Keratinocyte (primary cell): ENCODE measurements around the gene SLFN5. TPM values are rescaled to one million over a fixed set of nuclear protein-coding genes. Genes with fewer than 3 reads are reported as not detected.
"Not testable (repeated sequence)": the region's sequence is repeated elsewhere in the genome, so short reads cannot be mapped to it uniquely, and the experiment has no call there.

Source experiments
- DNase-seq: peaks from one replicate; pipeline ENCODE4 v3.0.0-alpha.2; 2011; ENCODE audit warnings: low read depth, missing footprints, low spot score
- FAIRE-seq: peaks from 2 replicates; lab custom pipeline; 2011; peaks lifted over from hg19 to GRCh38; lab: Jason Lieb, UNC
- H2AFZ ChIP-seq: 2 replicates; pipeline ENCODE4 v1.6.0; 2012; ENCODE audit warnings: low read length, control low read depth, inconsistent platforms; ENCODE audit not compliant: control insufficient read depth
- H3K27ac ChIP-seq: 2 replicates; pipeline ENCODE4 v1.5.1; 2011; ENCODE audit warnings: low read length; ENCODE audit not compliant: control insufficient read depth, insufficient read depth
- H3K27me3 ChIP-seq: 3 replicates; pipeline ENCODE4 v1.6.0; 2011; ENCODE audit warnings: low read length; ENCODE audit not compliant: control insufficient read depth, insufficient read depth; ENCODE audit errors: extremely low read depth
- H3K36me3 ChIP-seq, 2 experiments: 2 replicates in 1 of 2; 3 replicates in 1 of 2; pipeline ENCODE4 v1.5.1; 2011; ENCODE audit warnings: low read length in 2 of 2, mild to moderate bottlenecking in 1 of 2; ENCODE audit not compliant: control insufficient read depth in 2 of 2, insufficient read depth in 2 of 2; ENCODE audit errors: extremely low read depth in 1 of 2
- H3K4me1 ChIP-seq: 3 replicates; pipeline ENCODE4 v1.5.1; 2011; ENCODE audit warnings: low read length; ENCODE audit not compliant: control insufficient read depth, insufficient read depth; ENCODE audit errors: extremely low read depth
- H3K4me2 ChIP-seq: 3 replicates; pipeline ENCODE4 v1.6.0; 2011; ENCODE audit warnings: low read depth, low read length; ENCODE audit not compliant: control insufficient read depth, insufficient read depth; ENCODE audit errors: extremely low read depth
- H3K4me3 ChIP-seq, 3 experiments: fragments of 200-600 bp in 1 of 3; sonication (generic) in 1 of 3; 2 replicates in 2 of 3; 3 replicates in 1 of 3; pipeline ENCODE4 v1.5.1; 2011 to 2016; ENCODE audit warnings: low read length in 3 of 3, mild to moderate bottlenecking in 3 of 3, control low read depth in 2 of 3, inconsistent platforms in 1 of 3, low read depth in 1 of 3, mixed read lengths in 1 of 3, mixed run types in 1 of 3, moderate library complexity in 1 of 3; ENCODE audit not compliant: control insufficient read depth in 2 of 3, insufficient read depth in 2 of 3; ENCODE audit errors: extremely low read depth in 1 of 3
- H3K79me2 ChIP-seq: 2 replicates; pipeline ENCODE4 v1.6.0; 2012; ENCODE audit warnings: low read length; ENCODE audit not compliant: control insufficient read depth, insufficient read depth
- H3K9ac ChIP-seq: 3 replicates; pipeline ENCODE4 v1.6.0; 2011; ENCODE audit warnings: low read length; ENCODE audit not compliant: control insufficient read depth, insufficient read depth; ENCODE audit errors: extremely low read depth
- H3K9me1 ChIP-seq: 3 replicates; pipeline ENCODE4 v1.6.0; 2011; ENCODE audit warnings: low read length; ENCODE audit not compliant: control insufficient read depth, insufficient read depth; ENCODE audit errors: extremely low read depth
- H3K9me3 ChIP-seq: 2 replicates; pipeline ENCODE4 v1.5.1; 2012; ENCODE audit warnings: low read depth, low read length; ENCODE audit not compliant: control insufficient read depth
- H4K20me1 ChIP-seq: 3 replicates; pipeline ENCODE4 v1.6.0; 2011; ENCODE audit warnings: low read length; ENCODE audit not compliant: control insufficient read depth, insufficient read depth; ENCODE audit errors: extremely low read depth
- CTCF ChIP-seq, 3 experiments: IDR thresholded peaks in 1 of 3; conservative IDR thresholded peaks in 1 of 3; optimal IDR thresholded peaks in 1 of 3; 2 replicates in 2 of 3; 3 replicates in 1 of 3; pipeline versions ENCODE3 to v1.5.1; 2011; ENCODE audit warnings: low read length in 3 of 3, mild to moderate bottlenecking in 3 of 3, moderate library complexity in 2 of 3, control low read depth in 1 of 3, inconsistent platforms in 1 of 3; ENCODE audit not compliant: insufficient read depth in 2 of 3; ENCODE audit errors: extremely low read depth in 1 of 3
- EZH2 ChIP-seq: IDR thresholded peaks from one replicate; pipeline ENCODE4 v1.6.1; 2012; ENCODE audit warnings: inconsistent platforms, mild to moderate bottlenecking, low read length, moderate library complexity
- dilution Hi-C: fragments of 300-500 bp; cut with MboI; formaldehyde crosslinking; loops from one replicate; pipeline ENCODE4 v1.7.0; 2020; ENCODE audit warnings: low sequenced_read_pairs; ENCODE audit not compliant: extremely low pct_ligation_motif_present
- polyA plus RNA-seq, 5 experiments: library from polyadenylated mRNA; depleted of rRNA in 3 of 5; stranded (reverse) in 3 of 5; stranded (forward) in 1 of 5; unstranded in 1 of 5; fragments of >200 nt; gene quantifications; 1 replicate in 1 of 5; 2 replicates in 3 of 5; 3 replicates in 1 of 5; pipeline versions ENCODE4 v1.2.1 to v1.2.3, GENCODE V29; 2011 to 2012; ENCODE audit warnings: missing spikeins in 2 of 5, low read depth in 1 of 5, low replicate concordance in 1 of 5

The SLFN5 gene
- polyA plus RNA-seq, 1 donor (not counting 4 experiments of a cell fraction or from before 2014, with no cell fraction given), result 79.9 TPM

- H3K4me2 ChIP-seq, result no peak overlapping the region
- no peak for TF ChIP-seq EZH2
- TF ChIP-seq CTCF (optimal IDR thresholded peaks at IDR 0.05 in 1 of 3, IDR thresholded peaks at IDR 0.05 in 1 of 3, conservative IDR thresholded peaks at IDR 0.05 in 1 of 3; ENCODE audit: extremely low read depth in 1 of 3, insufficient read depth in 2 of 3, low read length in 3 of 3), result no peak
- H3K27ac ChIP-seq, result no peak overlapping the region
- no peaks in the 10 kb centered on the region for H3K9me3 ChIP-seq
- DNase-seq (no peak), FAIRE-seq (no peak)
- H3K27me3 ChIP-seq, result no peaks in the 10 kb centered on the region
- H3K4me1 ChIP-seq, result no peaks in the 10 kb centered on the region
- no peak overlapping the region for H2AFZ ChIP-seq
- H3K9ac ChIP-seq, result no peak overlapping the region
- H3K4me3 ChIP-seq, result no peak overlapping the region
- H4K20me1 ChIP-seq, result no peaks in the 10 kb centered on the region
- H3K9me1 ChIP-seq, result no peaks in the 10 kb centered on the region
- H3K79me2 ChIP-seq, result no peaks in the 10 kb centered on the region
- dilution Hi-C loops, result no loop called here
- H3K36me3 ChIP-seq, result no peaks in the 10 kb centered on the region
Measured at GRCh38 chr17:35224436-35224835, 18.4 kb upstream of the SLFN5 start.

GRCh38 chr17:35227546-35227945 lies 15.3 kb upstream of the SLFN5 start:
- no peaks in the 10 kb centered on the region for H4K20me1 ChIP-seq

GRCh38 chr17:35229638-35230037 lies 13.2 kb upstream of the SLFN5 start:
- no peak overlapping the region for H3K4me2 ChIP-seq
- H3K4me1 ChIP-seq, result no peaks in the 10 kb centered on the region
- dilution Hi-C loops, result no loop called here
- no peak overlapping the region for H2AFZ ChIP-seq
- DNase-seq (no peak), FAIRE-seq (no peak)
- no peak overlapping the region for H3K27ac ChIP-seq
- H3K9me3 ChIP-seq, result no peaks in the 10 kb centered on the region
- no peaks in the 10 kb centered on the region for H3K27me3 ChIP-seq
- no peaks in the 10 kb centered on the region for H3K36me3 ChIP-seq
- no peaks in the 10 kb centered on the region for H3K79me2 ChIP-seq
- no peaks in the 10 kb centered on the region for H3K9me1 ChIP-seq
- H3K9ac ChIP-seq, result no peak overlapping the region
- no peaks in the 10 kb centered on the region for H4K20me1 ChIP-seq
- H3K4me3 ChIP-seq, result no peak overlapping the region
- TF ChIP-seq EZH2 (no peak), CTCF (optimal IDR thresholded peaks at IDR 0.05 in 1 of 3, IDR thresholded peaks at IDR 0.05 in 1 of 3, conservative IDR thresholded peaks at IDR 0.05 in 1 of 3; ENCODE audit: extremely low read depth in 1 of 3, insufficient read depth in 2 of 3, low read length in 3 of 3) (no peak)

More at GRCh38 chr17:35227546-35227945, 15.3 kb upstream of the SLFN5 start:
- no peak for FAIRE-seq
- Histone ChIP-seq H3K9me1 (no peaks in the 10 kb centered on the region), H3K4me1 (no peaks in the 10 kb centered on the region), H2AFZ (no peak overlapping the region), H3K27ac (no peak overlapping the region), H3K4me3 (no peak overlapping the region), H3K36me3 (no peaks in the 10 kb centered on the region), H3K79me2 (no peaks in the 10 kb centered on the region), H3K9me3 (no peaks in the 10 kb centered on the region), H3K4me2 (no peak overlapping the region), H3K9ac (no peak overlapping the region), H3K27me3 (no peaks in the 10 kb centered on the region)
- dilution Hi-C loops, result no loop called here
- no peak for DNase-seq
- no peak for TF ChIP-seq EZH2

GRCh38 chr17:35234315-35234714 lies 8.6 kb upstream of the SLFN5 start:
- H3K9ac ChIP-seq, H3K79me2 ChIP-seq, H3K36me3 ChIP-seq, H3K4me2 ChIP-seq, H3K4me3 ChIP-seq, H3K27me3 ChIP-seq, DNase-seq, H3K9me1 ChIP-seq, H4K20me1 ChIP-seq, FAIRE-seq, dilution Hi-C loops, H2AFZ ChIP-seq, H3K9me3 ChIP-seq, H3K27ac ChIP-seq: not testable (repeated sequence)
- H3K4me1 ChIP-seq, result peaks cover 20% of the 10 kb centered on the region
